GM23338 (cell line): ENCODE data around the gene VCPKMT. TPM values are rescaled to one million over a fixed set of nuclear protein-coding genes. Genes with fewer than 3 reads are reported as not detected.

Experiments used
- ATAC-seq: fragments of 200-7000 bp; cut with Tn5 transposase; 3 replicates; pipeline ENCODE4 v1.9.1; 2020
- DNase-seq: peaks from one replicate; pipeline ENCODE4 v3.0.0-alpha.2; 2015; ENCODE audit warnings: low spot score
- H2AFZ ChIP-seq: fragments of 200-600 bp; sonication (generic); 2 replicates; pipeline ENCODE4 v1.8.0; 2016; ENCODE audit warnings: antibody characterized with exemption, mild to moderate bottlenecking, moderate library complexity
- H3F3A ChIP-seq: fragments of 200-600 bp; sonication (generic); replicated peaks from 2 replicates; pipeline ENCODE4 v1.8.0; 2017; ENCODE audit warnings: antibody characterized with exemption, mixed run types, low read depth
- H3K27ac ChIP-seq: fragments of 200-600 bp; sonication (generic); 2 replicates; pipeline ENCODE4 v1.6.1; 2016; ENCODE audit warnings: low read depth
- H3K27me3 ChIP-seq: fragments of 200-600 bp; sonication (generic); 2 replicates; pipeline ENCODE4 v1.8.0; 2016; ENCODE audit warnings: mild to moderate bottlenecking, mixed run types, moderate library complexity; ENCODE audit not compliant: insufficient read depth
- H3K36me3 ChIP-seq: fragments of 200-600 bp; sonication (generic); 2 replicates; pipeline ENCODE4 v1.8.0; 2016; ENCODE audit warnings: mild to moderate bottlenecking; ENCODE audit not compliant: insufficient read depth
- H3K4me1 ChIP-seq: fragments of 200-600 bp; sonication (generic); 2 replicates; pipeline ENCODE4 v1.8.0; 2016; ENCODE audit warnings: mild to moderate bottlenecking, moderate library complexity; ENCODE audit not compliant: insufficient read depth
- H3K4me2 ChIP-seq: fragments of 200-600 bp; sonication (generic); 2 replicates; pipeline ENCODE4 v1.7.1; 2017; ENCODE audit warnings: mixed run types
- H3K4me3 ChIP-seq: fragments of 200-600 bp; sonication (generic); 2 replicates; pipeline ENCODE4 v1.6.1; 2016; ENCODE audit warnings: mixed run types
- H3K79me2 ChIP-seq: fragments of 200-600 bp; sonication (generic); replicated peaks from 2 replicates; pipeline ENCODE4 v1.8.0; 2017; ENCODE audit warnings: mild to moderate bottlenecking; ENCODE audit not compliant: insufficient read depth
- H3K9me2 ChIP-seq: fragments of 200-600 bp; sonication (generic); 2 replicates; pipeline ENCODE4 v1.8.0; 2017; ENCODE audit not compliant: insufficient read depth
- H4K20me1 ChIP-seq: fragments of 200-600 bp; sonication (generic); replicated peaks from 2 replicates; pipeline ENCODE4 v1.8.0; 2017; ENCODE audit warnings: mild to moderate bottlenecking; ENCODE audit not compliant: insufficient read depth
- H3K27ac Mint-ChIP-seq: 2 replicates; pipeline ENCODE4 v1.8.0; 2020; ENCODE audit warnings: inconsistent platforms, mild to moderate bottlenecking, moderate library complexity, mixed read lengths
- H3K27me3 Mint-ChIP-seq: 3 replicates; pipeline ENCODE4 v1.8.0; 2022; ENCODE audit warnings: low read depth, mild to moderate bottlenecking, moderate library complexity, mixed read lengths, inconsistent platforms; ENCODE audit not compliant: insufficient read depth, poor library complexity
- H3K36me3 Mint-ChIP-seq: 3 replicates; pipeline ENCODE4 v1.8.0; 2021; ENCODE audit warnings: low read depth, mild to moderate bottlenecking, inconsistent platforms, moderate library complexity, mixed read lengths
- H3K4me1 Mint-ChIP-seq: 3 replicates; pipeline ENCODE4 v1.8.0; 2020; ENCODE audit warnings: mild to moderate bottlenecking, inconsistent platforms, mixed read lengths
- H3K4me3 Mint-ChIP-seq: 3 replicates; pipeline ENCODE4 v1.8.0; 2021; ENCODE audit warnings: moderate library complexity, mild to moderate bottlenecking, inconsistent platforms, mixed read lengths
- H3K9me3 Mint-ChIP-seq: 3 replicates; pipeline ENCODE4 v1.8.0; 2020; ENCODE audit warnings: moderate library complexity, mild to moderate bottlenecking, inconsistent platforms, mixed read lengths
- CREB1 ChIP-seq: fragments of 250-450 bp; sonication (Bioruptor Pico); IDR thresholded peaks from 2 replicates; pipeline ENCODE4 v1.5.0; 2020; ENCODE audit warnings: low read depth, mild to moderate bottlenecking, moderate library complexity
- CTCF ChIP-seq, 2 experiments: fragments of 200-600 bp in 1 of 2; sonication (generic) in 1 of 2; conservative IDR thresholded peaks; 2 replicates each; pipeline versions ENCODE4 v1.5.1 to v1.6.1; 2016 to 2017; ENCODE audit warnings: antibody characterized with exemption in 2 of 2, low read depth in 2 of 2, mild to moderate bottlenecking in 2 of 2, moderate library complexity in 1 of 2
- ETS1 ChIP-seq: IDR thresholded peaks from 2 replicates; pipeline ENCODE4 v1.6.1; 2016; ENCODE audit warnings: antibody characterized with exemption
- EZH2 ChIP-seq: fragments of 200-600 bp; sonication (generic); IDR thresholded peaks from one replicate; pipeline ENCODE4 v1.8.0; 2017; ENCODE audit warnings: antibody characterized with exemption, mild to moderate bottlenecking, low read depth; ENCODE audit not compliant: unreplicated experiment
- EZH2phosphoT487 ChIP-seq: fragments of 200-600 bp; sonication (generic); IDR thresholded peaks from one replicate; pipeline ENCODE4 v1.8.1; 2018; ENCODE audit warnings: antibody characterized with exemption; ENCODE audit not compliant: unreplicated experiment
- JUNB ChIP-seq: IDR thresholded peaks from one replicate; pipeline ENCODE4 v1.6.1; 2016; ENCODE audit warnings: antibody characterized with exemption; ENCODE audit not compliant: unreplicated experiment
- NANOG ChIP-seq: IDR thresholded peaks from 2 replicates; pipeline ENCODE4 v1.6.1; 2016; ENCODE audit warnings: antibody characterized with exemption, borderline replicate concordance
- POLR2AphosphoS5 ChIP-seq: IDR thresholded peaks from 2 replicates; pipeline ENCODE4 v1.6.1; 2016; ENCODE audit warnings: antibody characterized with exemption, low read depth
- REST ChIP-seq: IDR thresholded peaks from one replicate; pipeline ENCODE4 v1.6.1; 2018; ENCODE audit warnings: antibody characterized with exemption; ENCODE audit not compliant: unreplicated experiment
- STAT1 ChIP-seq: IDR thresholded peaks from one replicate; pipeline ENCODE4 v1.6.1; 2016; ENCODE audit warnings: antibody characterized with exemption; ENCODE audit not compliant: unreplicated experiment
- ZNF114 ChIP-seq: fragments of 250-450 bp; sonication (Bioruptor Pico); IDR thresholded peaks from 2 replicates; pipeline ENCODE4 v1.5.0; 2020; ENCODE audit warnings: mild to moderate bottlenecking, moderate library complexity
- ZNF331 ChIP-seq: fragments of 250-450 bp; sonication (Bioruptor Pico); IDR thresholded peaks from 2 replicates; pipeline ENCODE4 v1.5.0; 2020; ENCODE audit warnings: low read depth, mild to moderate bottlenecking, moderate library complexity
- ZNF462 ChIP-seq: fragments of 250-450 bp; sonication (Bioruptor Pico); IDR thresholded peaks from 2 replicates; pipeline ENCODE4 v1.5.0; 2020; ENCODE audit warnings: mild to moderate bottlenecking, moderate library complexity
- polyA plus RNA-seq: library from polyadenylated mRNA; unstranded; fragments of >200 nt; fragmentation: Nextera tagmentation; extraction: Ambion mirVana; gene quantifications from 2 replicates; pipeline ENCODE4 v1.2.1, GENCODE V29; 2016
- total RNA-seq: library from RNA; depleted of rRNA; stranded (reverse); fragments of >200 nt; shearing (Covaris generic); gene quantifications from 2 replicates; pipeline ENCODE4 v1.2.3, GENCODE V29; 2014

Gene VCPKMT
- total and polyA plus RNA-seq, 2 experiments from 2014 or later: 12.3 to 15.8 TPM

GRCh38 chr14:50068496-50068895 is 47.9 kb downstream of the VCPKMT start:
- Histone ChIP-seq H3K4me2 (no peak overlapping the region), H3K4me3 (no peak overlapping the region), H3K27ac (no peak overlapping the region), H3F3A (no peaks in the 10 kb centered on the region), H3K79me2 (no peaks in the 10 kb centered on the region), H3K27me3 (no peaks in the 10 kb centered on the region), H4K20me1 (no peaks in the 10 kb centered on the region), H2AFZ (no peak overlapping the region), H3K9me2 (no peaks in the 10 kb centered on the region), H3K4me1 (no peaks in the 10 kb centered on the region), H3K36me3 (no peaks in the 10 kb centered on the region)
- DNase-seq (no peak), ATAC-seq (no peak)
- H3K27me3 Mint-ChIP-seq: peaks cover 2% of the 10 kb centered on the region
- no peak overlapping the region for H3K27ac Mint-ChIP-seq
- TF ChIP-seq POLR2AphosphoS5 (no peak), EZH2 (no peak), ZNF114 (no peak), JUNB (no peak), STAT1 (no peak), NANOG (no peak), CREB1 (CRISPR knock-in tag) (no peak), ETS1 (no peak), ZNF331 (CRISPR knock-in tag) (no peak), CTCF (conservative IDR thresholded peaks at IDR 0.05; ENCODE audit: low read depth in 2 of 2) (no peak), ZNF462 (CRISPR knock-in tag) (no peak), EZH2phosphoT487 (no peak), REST (no peak)
- no peak overlapping the region for H3K4me3 Mint-ChIP-seq
- no peaks in the 10 kb centered on the region for H3K9me3 Mint-ChIP-seq
- peaks cover 8% of the 10 kb centered on the region; the same call in 2 of the 3 replicates for H3K4me1 Mint-ChIP-seq
- H3K36me3 Mint-ChIP-seq: no peaks in the 10 kb centered on the region
